ENCODE measurements around the gene PLXDC2.

The PLXDC2 gene

DNA sequence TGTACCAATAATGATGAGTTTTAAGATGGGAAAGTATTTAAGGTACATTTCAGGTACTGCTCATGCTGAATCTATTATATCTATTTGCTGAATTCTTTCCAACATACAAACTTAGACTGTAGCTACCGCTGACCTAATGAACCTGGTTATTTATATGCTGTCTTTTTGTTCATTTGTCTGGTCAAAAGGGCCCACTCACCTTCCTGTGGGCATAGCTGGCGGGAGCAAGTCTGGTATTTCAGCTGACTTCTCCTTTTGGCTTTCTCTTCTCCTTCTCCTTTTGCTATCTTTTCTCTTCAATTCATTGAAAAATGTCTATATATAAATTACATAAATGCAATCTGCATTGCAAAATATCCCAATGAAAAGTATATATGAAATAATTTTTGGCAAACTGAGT, 9.5 kb downstream of the PLXDC2 start:
- H3K9ac ChIP-seq (ENCODE audit: low read depth, low read length): no peak overlapping the region
- H3K36me3 ChIP-seq (ENCODE audit: insufficient read depth, low read length): no peaks in the 10 kb centered on the region
- H3K9me3 ChIP-seq (ENCODE audit: control insufficient read depth, insufficient read depth, low read length): no peaks in the 10 kb centered on the region
- H3K4me1 ChIP-seq (ENCODE audit: insufficient read depth, low read length): peaks cover 18% of the 10 kb centered on the region; the same call in 1 of the 2 replicates

DNA sequence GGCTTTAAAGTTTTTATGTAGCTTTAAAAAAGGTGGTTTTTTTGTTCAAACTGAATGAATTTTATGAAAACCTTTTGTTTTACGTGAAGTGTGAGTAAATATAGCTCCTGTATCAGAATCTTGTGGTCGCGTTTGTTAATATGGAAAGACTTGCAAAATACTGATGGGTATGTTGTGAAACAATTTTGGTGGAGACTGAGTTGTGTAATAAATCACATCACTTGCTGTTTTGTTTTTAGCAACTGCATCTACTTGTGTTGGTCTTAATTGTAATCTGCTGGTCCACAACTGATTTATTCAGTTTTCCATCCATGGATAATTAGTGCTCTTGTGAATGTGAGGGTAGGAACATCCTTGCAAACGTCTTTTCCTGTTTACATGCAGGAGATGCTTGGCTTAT, 10.5 kb downstream of the PLXDC2 start:
- no peaks in the 10 kb centered on the region for H3K36me3 ChIP-seq (ENCODE audit: insufficient read depth, low read length)
- H3K9me3 ChIP-seq (ENCODE audit: control insufficient read depth, insufficient read depth, low read length): no peaks in the 10 kb centered on the region
- H3K4me1 ChIP-seq (ENCODE audit: insufficient read depth, low read length): peaks cover 18% of the 10 kb centered on the region; the same call in 1 of the 2 replicates
- no peak overlapping the region for H3K9ac ChIP-seq (ENCODE audit: low read depth, low read length)

DNA sequence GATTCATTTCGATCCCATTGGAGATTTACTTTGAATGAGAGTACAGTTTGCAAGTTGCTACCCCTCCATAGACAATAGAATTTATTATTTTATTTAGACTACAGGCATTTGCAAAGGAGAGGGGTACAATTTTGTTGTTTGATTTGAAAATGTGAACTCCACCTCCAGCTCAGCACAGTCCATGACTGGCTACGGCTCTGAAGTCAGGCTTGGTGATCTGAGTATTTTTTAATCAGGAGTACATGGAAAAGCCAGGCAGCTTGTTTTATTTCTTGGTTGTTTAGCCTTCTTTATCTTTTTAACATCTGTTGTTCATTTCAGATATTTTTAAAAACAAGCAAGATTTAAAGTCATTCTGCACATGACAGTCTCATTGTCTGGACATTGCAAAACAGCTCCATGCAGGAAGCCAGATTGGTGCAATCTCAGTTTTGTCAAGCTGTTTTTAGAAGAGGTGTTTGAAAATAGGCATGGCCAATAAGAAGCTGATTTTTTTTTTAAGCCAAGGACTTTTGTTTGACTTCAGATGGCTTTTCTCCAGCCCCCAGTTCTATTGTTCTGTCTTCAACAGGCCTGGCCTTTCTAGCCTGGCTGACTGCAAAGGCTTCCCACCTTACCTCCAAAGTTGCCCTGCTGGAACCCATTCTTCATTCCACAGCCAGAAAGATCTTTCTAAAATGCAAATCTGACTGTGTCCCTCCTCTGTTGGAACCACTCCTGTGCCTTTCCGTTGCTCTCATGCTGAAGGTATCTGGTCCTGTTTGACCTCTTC, 12.2 kb downstream of the PLXDC2 start:
- no peak overlapping the region for H3K9ac ChIP-seq (ENCODE audit: low read depth, low read length)
- peaks cover 26% of the 10 kb centered on the region; the same call in 1 of the 2 replicates for H3K4me1 ChIP-seq (ENCODE audit: insufficient read depth, low read length)
- H3K36me3 ChIP-seq (ENCODE audit: insufficient read depth, low read length): no peaks in the 10 kb centered on the region
- H3K9me3 ChIP-seq (ENCODE audit: control insufficient read depth, insufficient read depth, low read length): no peaks in the 10 kb centered on the region

DNA sequence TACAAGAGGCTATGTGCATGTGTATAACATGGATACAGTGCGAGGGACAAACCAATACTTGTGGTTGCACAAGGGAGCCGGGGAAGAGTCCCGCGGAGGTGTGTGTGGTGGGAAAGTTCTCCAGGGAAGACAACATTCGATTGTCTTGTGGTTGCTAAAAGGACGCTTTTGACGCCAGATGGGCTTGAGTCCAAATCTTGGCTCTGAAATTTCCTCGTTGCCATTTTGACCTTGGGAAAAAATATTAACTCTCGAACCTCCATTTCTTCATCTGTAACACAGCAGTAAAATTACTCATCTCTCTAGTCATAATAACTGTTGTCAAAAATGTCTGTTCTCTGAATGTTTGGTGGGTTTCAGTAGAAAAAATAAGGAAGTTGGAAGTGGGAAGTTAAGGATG, 16.5 kb downstream of the PLXDC2 start:
- Histone ChIP-seq H3K9ac (ENCODE audit: low read depth, low read length) (no peak overlapping the region), H3K4me1 (ENCODE audit: insufficient read depth, low read length) (peaks cover 29% of the 10 kb centered on the region), H3K9me3 (ENCODE audit: control insufficient read depth, insufficient read depth, low read length) (no peaks in the 10 kb centered on the region), H3K36me3 (ENCODE audit: insufficient read depth, low read length) (no peaks in the 10 kb centered on the region)

DNA sequence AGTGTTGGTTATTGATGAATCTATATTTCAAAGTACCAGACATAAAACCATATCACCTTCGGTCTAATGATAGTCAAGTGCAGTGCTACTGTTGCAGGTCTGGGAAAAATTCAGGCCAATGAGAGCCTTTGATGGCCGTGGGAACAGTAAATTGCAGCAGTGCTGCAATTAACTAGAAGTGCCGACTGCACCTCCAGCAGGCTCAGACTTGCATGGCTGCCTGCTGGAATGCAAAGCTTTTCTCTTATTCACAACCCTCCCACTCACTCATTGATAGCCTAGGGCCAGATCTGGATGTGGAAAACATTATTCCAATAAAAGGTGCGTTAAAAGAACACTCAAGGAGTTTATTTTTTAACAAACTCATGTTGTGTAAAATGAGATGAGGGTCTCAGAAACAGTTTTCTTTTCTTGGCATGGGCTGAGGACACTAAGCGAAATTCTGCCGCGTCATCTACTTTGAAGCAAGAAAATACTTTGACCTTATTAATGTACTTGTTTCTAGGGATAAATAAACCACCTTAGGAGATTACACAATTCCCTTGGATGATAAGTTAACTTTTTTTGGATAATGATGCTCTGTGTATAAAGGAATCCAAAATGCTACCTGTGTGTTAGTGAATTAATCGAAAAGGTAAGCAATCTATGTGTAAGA, 17.1 kb downstream of the PLXDC2 start:
- no peaks in the 10 kb centered on the region for H3K9me3 ChIP-seq (ENCODE audit: control insufficient read depth, insufficient read depth, low read length)
- H3K36me3 ChIP-seq (ENCODE audit: insufficient read depth, low read length): no peaks in the 10 kb centered on the region
- peaks cover 24% of the 10 kb centered on the region for H3K4me1 ChIP-seq (ENCODE audit: insufficient read depth, low read length)
- no peak overlapping the region for H3K9ac ChIP-seq (ENCODE audit: low read depth, low read length)

DNA sequence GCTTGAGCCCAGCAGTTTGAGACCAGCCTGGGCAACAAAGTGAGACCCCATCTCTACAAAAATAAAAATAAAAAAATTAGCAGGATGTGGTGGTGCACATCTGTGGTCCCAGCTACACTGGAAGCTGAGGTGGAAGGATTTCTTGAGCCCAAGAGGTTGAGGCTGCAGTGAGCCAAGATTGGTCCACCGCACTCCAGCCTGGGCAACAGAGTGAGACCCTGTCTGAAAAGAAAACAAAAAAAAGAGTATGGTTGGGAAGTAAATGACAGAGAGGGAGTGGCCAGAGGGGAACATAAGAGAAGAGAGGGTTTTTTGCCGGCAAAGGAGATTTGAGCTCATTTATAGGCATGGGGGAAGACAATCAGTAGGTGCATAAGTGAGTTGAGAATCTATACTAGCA, 19.7 kb downstream of the PLXDC2 start:
- Histone ChIP-seq H3K4me1 (ENCODE audit: insufficient read depth, low read length) (peaks cover 30% of the 10 kb centered on the region), H3K36me3 (ENCODE audit: insufficient read depth, low read length) (no peaks in the 10 kb centered on the region), H3K9me3 (ENCODE audit: control insufficient read depth, insufficient read depth, low read length) (no peaks in the 10 kb centered on the region), H3K9ac (ENCODE audit: low read depth, low read length) (no peak overlapping the region)

DNA sequence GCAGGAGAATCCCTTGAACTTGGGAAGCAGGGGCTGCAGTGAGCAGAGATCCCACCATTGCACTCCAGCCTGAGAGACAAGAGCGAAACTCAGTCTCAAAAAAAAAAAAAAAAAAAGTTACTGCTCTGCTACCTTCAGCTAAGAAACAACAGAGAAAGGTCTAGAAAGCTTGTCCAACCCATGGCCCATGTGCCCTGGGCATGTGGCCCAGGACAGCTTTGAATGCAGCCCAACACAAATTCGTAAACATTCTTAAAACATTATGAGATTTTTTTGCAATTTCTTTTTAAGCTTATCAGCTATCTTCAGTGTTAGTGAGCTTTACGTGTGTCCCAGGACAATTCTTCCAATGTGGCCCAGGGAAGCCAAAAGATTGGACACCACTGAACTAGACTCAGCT, 22.9 kb downstream of the PLXDC2 start:
- Histone ChIP-seq H3K9ac (ENCODE audit: low read depth, low read length) (no peak overlapping the region), H3K4me1 (ENCODE audit: insufficient read depth, low read length) (peaks cover 30% of the 10 kb centered on the region), H3K9me3 (ENCODE audit: control insufficient read depth, insufficient read depth, low read length) (no peaks in the 10 kb centered on the region), H3K36me3 (ENCODE audit: insufficient read depth, low read length) (no peaks in the 10 kb centered on the region)

DNA sequence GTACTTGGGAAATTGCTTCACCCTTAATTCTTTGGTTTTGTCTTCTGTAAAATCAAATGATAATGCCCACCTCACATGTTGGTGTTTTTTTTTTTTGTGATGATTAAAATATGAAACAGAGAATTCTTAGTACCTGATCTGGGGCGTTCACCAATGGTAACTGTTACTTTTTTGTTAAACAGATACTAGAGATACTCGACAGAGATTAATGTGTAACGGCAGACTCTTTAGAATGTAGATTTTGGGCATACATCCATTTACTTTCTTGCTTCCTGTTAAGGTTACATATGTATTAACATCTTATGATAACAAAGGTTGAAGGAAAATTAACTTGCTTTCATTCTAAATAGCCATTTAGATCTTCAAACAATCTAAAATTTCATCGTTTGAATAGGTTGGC, 23.3 kb downstream of the PLXDC2 start:
- Histone ChIP-seq H3K4me1 (ENCODE audit: insufficient read depth, low read length) (peaks cover 30% of the 10 kb centered on the region), H3K9me3 (ENCODE audit: control insufficient read depth, insufficient read depth, low read length) (no peaks in the 10 kb centered on the region), H3K36me3 (ENCODE audit: insufficient read depth, low read length) (no peaks in the 10 kb centered on the region), H3K9ac (ENCODE audit: low read depth, low read length) (no peak overlapping the region)

DNA sequence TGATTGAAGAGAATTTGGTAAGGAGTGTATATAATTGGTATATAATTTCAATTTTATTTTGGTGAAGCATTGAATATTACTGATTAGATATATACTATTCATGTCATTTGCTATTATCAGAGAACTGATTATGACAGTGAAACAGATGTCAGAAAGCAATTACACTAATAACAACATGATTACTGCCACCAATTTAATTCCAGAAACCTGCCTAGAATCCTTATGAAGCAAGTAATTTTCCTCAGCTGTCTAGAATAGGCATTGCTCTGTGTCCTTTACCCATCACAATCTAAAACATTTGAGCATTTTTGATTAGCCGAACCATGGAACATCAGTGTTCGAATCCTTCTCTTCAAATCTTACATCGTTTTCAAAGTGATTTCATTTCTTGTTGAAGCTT, 24.5 kb downstream of the PLXDC2 start:
- H3K9me3 ChIP-seq (ENCODE audit: control insufficient read depth, insufficient read depth, low read length): no peaks in the 10 kb centered on the region
- no peak overlapping the region for H3K9ac ChIP-seq (ENCODE audit: low read depth, low read length)
- H3K4me1 ChIP-seq (ENCODE audit: insufficient read depth, low read length): peaks cover 30% of the 10 kb centered on the region
- no peaks in the 10 kb centered on the region for H3K36me3 ChIP-seq (ENCODE audit: insufficient read depth, low read length)

DNA sequence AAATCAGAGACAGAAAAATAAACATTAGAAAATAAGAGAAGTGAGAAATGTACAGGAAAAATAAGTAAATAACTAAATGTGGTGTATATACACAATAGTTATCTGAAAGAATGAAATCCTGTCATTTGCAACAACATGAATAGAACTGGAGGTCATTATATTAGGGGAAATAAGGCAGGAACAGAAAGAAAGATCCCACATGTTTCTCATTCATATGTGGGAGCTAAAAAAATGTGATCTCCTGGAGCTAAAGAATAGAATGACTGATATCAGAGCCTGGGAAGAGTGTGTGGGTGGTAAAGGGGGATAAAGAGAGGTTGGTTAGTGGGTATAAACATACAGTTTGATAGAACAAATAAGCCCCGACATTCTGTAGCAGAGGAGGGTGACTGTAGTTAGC, 27.3 kb downstream of the PLXDC2 start:
- Histone ChIP-seq H3K9ac (ENCODE audit: low read depth, low read length) (no peak overlapping the region), H3K36me3 (ENCODE audit: insufficient read depth, low read length) (no peaks in the 10 kb centered on the region), H3K4me1 (ENCODE audit: insufficient read depth, low read length) (peaks cover 28% of the 10 kb centered on the region), H3K9me3 (ENCODE audit: control insufficient read depth, insufficient read depth, low read length) (no peaks in the 10 kb centered on the region)

DNA sequence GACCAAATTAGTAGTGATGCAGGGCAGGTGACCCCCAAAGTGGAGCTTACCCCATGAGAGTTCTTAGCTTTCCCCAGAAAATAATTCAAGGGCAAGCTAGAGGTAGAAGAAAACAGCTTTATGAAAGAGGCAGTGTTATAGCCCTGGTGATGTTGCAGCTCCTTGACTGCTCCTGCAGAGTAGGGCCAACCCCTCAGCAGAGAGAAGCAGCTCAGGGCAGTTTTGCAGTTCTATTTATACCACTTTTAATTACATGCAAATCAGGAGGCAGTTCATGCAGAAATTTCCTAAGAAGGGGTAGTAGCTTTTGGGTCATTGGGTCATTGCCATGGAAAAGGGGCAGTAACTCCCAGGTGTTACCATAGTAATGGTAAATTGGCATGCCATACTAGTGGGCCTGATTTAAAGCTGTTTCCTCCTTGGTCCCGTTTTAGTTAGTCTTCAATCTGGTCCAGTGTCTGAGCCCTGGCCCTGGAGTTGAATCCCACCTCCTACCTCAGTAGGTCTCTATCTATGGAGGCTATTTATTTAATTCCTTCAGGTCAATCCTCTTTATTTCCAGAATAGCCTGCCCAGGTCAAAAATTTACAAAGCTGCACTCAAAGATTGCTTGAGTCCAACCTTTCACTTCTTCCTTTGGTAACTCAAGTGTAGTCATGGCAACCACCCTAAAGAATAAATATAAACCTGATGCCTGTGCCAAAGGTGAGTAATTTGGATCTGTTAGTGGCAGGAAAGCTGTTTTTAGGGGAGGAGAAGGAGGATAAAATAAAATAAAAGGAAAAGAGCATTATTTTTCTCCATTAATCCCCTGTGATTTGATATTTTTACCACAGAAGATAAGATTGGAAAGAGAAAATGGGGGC, 29.5 kb downstream of the PLXDC2 start:
- Histone ChIP-seq H3K36me3 (ENCODE audit: insufficient read depth, low read length) (no peaks in the 10 kb centered on the region), H3K9me3 (ENCODE audit: control insufficient read depth, insufficient read depth, low read length) (no peaks in the 10 kb centered on the region)

DNA sequence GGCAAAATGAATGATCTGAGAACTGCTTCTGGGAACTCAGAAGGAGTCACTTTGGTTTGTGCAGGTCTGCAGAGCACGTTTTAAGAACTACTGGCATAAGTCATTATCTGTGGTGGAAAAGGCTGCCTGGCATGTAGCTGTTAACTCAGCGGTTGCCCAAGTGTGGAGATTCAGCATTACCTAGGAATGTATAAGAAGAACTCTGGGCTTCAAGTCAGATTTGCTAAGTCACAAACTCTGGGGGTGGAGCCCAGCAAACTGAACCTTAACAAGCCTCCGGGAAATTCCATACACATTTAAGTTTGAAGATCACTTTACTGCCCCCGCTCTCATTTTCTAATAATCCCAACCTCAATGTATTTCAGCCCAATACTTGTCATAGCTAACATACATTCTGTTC, 31.1 kb downstream of the PLXDC2 start:
- peaks cover 16% of the 10 kb centered on the region for H3K4me1 ChIP-seq (ENCODE audit: insufficient read depth, low read length)
- H3K9me3 ChIP-seq (ENCODE audit: control insufficient read depth, insufficient read depth, low read length): no peaks in the 10 kb centered on the region
- no peak overlapping the region for H3K9ac ChIP-seq (ENCODE audit: low read depth, low read length)
- no peaks in the 10 kb centered on the region for H3K36me3 ChIP-seq (ENCODE audit: insufficient read depth, low read length)

More for the DNA sequence above, 29.5 kb downstream of the PLXDC2 start:
- no peak overlapping the region for H3K9ac ChIP-seq (ENCODE audit: low read depth, low read length)
- H3K4me1 ChIP-seq (ENCODE audit: insufficient read depth, low read length): peaks cover 16% of the 10 kb centered on the region

DNA sequence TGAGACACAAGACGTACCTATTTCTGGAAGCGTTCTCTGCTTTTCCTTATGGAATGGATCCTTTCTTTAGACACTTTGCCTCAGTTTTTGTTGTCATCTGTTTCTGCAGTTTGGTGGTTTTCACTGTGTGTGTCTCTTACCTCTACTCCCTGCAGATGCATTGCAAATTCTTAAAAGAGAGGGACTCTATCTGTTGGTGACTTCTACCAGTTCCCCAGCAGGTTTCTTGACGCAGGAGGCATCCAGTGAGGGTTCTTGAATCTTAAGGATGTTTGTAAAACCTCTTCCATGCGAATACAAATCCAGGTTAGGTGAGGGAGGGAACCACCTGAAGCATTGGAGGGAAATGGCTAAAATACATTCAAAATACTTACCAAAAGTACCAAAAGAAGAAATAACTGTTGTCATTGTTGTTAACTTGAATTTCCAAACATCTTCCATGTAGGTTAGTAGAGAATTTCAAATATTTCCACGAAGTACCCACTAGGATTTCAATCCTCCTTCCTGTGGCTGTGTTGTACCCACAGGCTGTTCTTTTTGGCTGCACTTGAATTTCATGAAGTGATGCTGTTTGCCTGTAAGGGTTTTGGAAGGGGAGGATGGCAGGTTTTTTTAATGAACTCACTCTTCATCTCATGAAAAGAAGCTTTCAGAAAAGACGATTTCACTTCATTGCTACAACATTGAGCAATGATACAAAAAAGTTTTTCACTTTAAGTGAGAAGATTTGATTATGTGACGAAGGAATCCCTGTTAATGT, 32.2 kb downstream of the PLXDC2 start:
- H3K4me1 ChIP-seq (ENCODE audit: insufficient read depth, low read length): peaks cover 11% of the 10 kb centered on the region
- no peak overlapping the region for H3K9ac ChIP-seq (ENCODE audit: low read depth, low read length)
- H3K36me3 ChIP-seq (ENCODE audit: insufficient read depth, low read length): no peaks in the 10 kb centered on the region
- H3K9me3 ChIP-seq (ENCODE audit: control insufficient read depth, insufficient read depth, low read length): no peaks in the 10 kb centered on the region

DNA sequence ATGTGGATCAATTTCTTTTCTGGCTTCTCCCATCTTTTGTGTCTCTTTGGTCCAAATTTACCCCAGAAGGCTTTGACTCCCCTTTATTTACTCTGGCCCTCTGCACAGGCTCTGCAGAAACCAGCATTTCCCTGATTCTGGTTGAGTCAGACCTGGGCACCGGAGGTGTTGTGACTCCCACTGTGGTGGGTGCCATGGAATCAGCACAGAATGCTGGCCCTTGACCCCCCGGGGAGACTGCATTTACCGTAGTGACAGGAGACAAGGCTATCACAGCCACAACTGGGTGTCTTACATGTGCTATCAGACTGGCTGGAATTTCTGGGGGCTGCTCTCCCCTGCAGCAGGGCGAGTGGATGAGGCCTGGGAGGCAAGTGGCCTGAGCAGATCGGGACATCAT, 37.6 kb downstream of the PLXDC2 start:
- Histone ChIP-seq H3K9me3 (ENCODE audit: control insufficient read depth, insufficient read depth, low read length) (no peaks in the 10 kb centered on the region), H3K4me1 (ENCODE audit: insufficient read depth, low read length) (no peaks in the 10 kb centered on the region), H3K9ac (ENCODE audit: low read depth, low read length) (no peak overlapping the region), H3K36me3 (ENCODE audit: insufficient read depth, low read length) (no peaks in the 10 kb centered on the region)

All from ES-I3 (cell line).